H9 (cell line): ENCODE measurements around the gene ADCY1. TPM values are rescaled to one million over a fixed set of nuclear protein-coding genes. Genes with fewer than 3 reads are reported as not detected.
A peak's percentile ranks its signal among the peaks of the same experiment; 100 is the strongest.

Experiments
- DNase-seq: peaks from one replicate; pipeline ENCODE4 v3.0.0-alpha.2; 2017
- H2AFZ ChIP-seq: one replicate; pipeline ENCODE4 v1.6.1; 2013; ENCODE audit warnings: mild to moderate bottlenecking, low read length, control low read depth, moderate library complexity
- H2AK5ac ChIP-seq: 2 replicates; pipeline ENCODE4 v1.6.1; 2013; ENCODE audit warnings: low read length, control low read depth, mixed read lengths; ENCODE audit not compliant: insufficient read length
- H2BK120ac ChIP-seq: one replicate; pipeline ENCODE4 v1.6.1; 2013; ENCODE audit warnings: low read depth, mild to moderate bottlenecking, low read length, control low read depth, inconsistent platforms; ENCODE audit not compliant: poor library complexity, severe bottlenecking
- H2BK12ac ChIP-seq: 2 replicates; pipeline ENCODE4 v1.6.1; 2013; ENCODE audit warnings: low read length, control low read depth, mixed read lengths, low read depth; ENCODE audit not compliant: insufficient read length
- H2BK15ac ChIP-seq: 2 replicates; pipeline ENCODE4 v1.6.1; 2013; ENCODE audit warnings: low read depth, low read length, control low read depth
- H2BK20ac ChIP-seq: one replicate; pipeline ENCODE4 v1.6.1; 2013; ENCODE audit warnings: low read depth, mild to moderate bottlenecking, low read length, control low read depth, inconsistent platforms; ENCODE audit not compliant: poor library complexity, severe bottlenecking
- H2BK5ac ChIP-seq: 2 replicates; pipeline ENCODE4 v1.6.1; 2013; ENCODE audit warnings: low read length, control low read depth, mixed read lengths; ENCODE audit not compliant: insufficient read length
- H3K14ac ChIP-seq: 2 replicates; pipeline ENCODE4 v1.6.1; 2013; ENCODE audit warnings: low read length, control low read depth; ENCODE audit not compliant: insufficient read depth
- H3K18ac ChIP-seq: 2 replicates; pipeline ENCODE4 v1.6.1; 2013; ENCODE audit warnings: low read depth, mild to moderate bottlenecking, mixed read lengths, low read length, control low read depth; ENCODE audit not compliant: insufficient read length
- H3K23ac ChIP-seq: 2 replicates; pipeline ENCODE4 v1.6.1; 2013; ENCODE audit warnings: low read length, control low read depth, mixed read lengths, low read depth; ENCODE audit not compliant: insufficient read length
- H3K23me2 ChIP-seq: 2 replicates; pipeline ENCODE4 v1.6.1; 2013; ENCODE audit warnings: low read depth, mild to moderate bottlenecking, mixed read lengths, low read length, control low read depth; ENCODE audit not compliant: insufficient read length, poor library complexity, severe bottlenecking
- H3K27ac ChIP-seq: 2 replicates; pipeline ENCODE4 v1.5.1; 2013; ENCODE audit warnings: low read length, control low read depth, mixed read lengths, low read depth; ENCODE audit not compliant: insufficient read length
- H3K27me3 ChIP-seq: 2 replicates; pipeline ENCODE4 v1.6.1; 2013; ENCODE audit warnings: low read length, control low read depth, inconsistent platforms; ENCODE audit not compliant: insufficient read depth
- H3K4ac ChIP-seq: 2 replicates; pipeline ENCODE4 v1.6.1; 2013; ENCODE audit warnings: low read depth, mild to moderate bottlenecking, control low read depth, inconsistent platforms, low read length, moderate library complexity
- H3K4me1 ChIP-seq: 2 replicates; pipeline ENCODE4 v1.6.1; 2013; ENCODE audit warnings: low read length, control low read depth, inconsistent platforms; ENCODE audit not compliant: insufficient read depth
- H3K4me2 ChIP-seq: 2 replicates; pipeline ENCODE4 v1.6.1; 2013; ENCODE audit warnings: low read length, control low read depth, mixed read lengths; ENCODE audit not compliant: insufficient read length, insufficient read depth
- H3K56ac ChIP-seq: 2 replicates; pipeline ENCODE4 v1.6.1; 2013; ENCODE audit warnings: low read depth, mild to moderate bottlenecking, mixed read lengths, low read length, control low read depth; ENCODE audit not compliant: insufficient read length
- H3K79me1 ChIP-seq: 2 replicates; pipeline ENCODE4 v1.6.1; 2013; ENCODE audit warnings: low read depth, mild to moderate bottlenecking, moderate library complexity, low read length, control low read depth, inconsistent platforms; ENCODE audit not compliant: insufficient read depth, poor library complexity, severe bottlenecking
- H3K79me2 ChIP-seq: 2 replicates; pipeline ENCODE4 v1.6.1; 2013; ENCODE audit warnings: low read length, control low read depth, inconsistent platforms; ENCODE audit not compliant: insufficient read depth
- H3K9ac ChIP-seq: 2 replicates; pipeline ENCODE4 v1.6.1; 2013; ENCODE audit warnings: low read length, control low read depth, mixed read lengths; ENCODE audit not compliant: insufficient read length; ENCODE audit errors: extremely low read depth
- H3K9me3 ChIP-seq: one replicate; pipeline ENCODE4 v1.6.1; 2013; ENCODE audit warnings: low read depth, low read length, inconsistent platforms; ENCODE audit not compliant: control insufficient read depth
- H3T11ph ChIP-seq: one replicate; pipeline ENCODE4 v1.6.1; 2013; ENCODE audit warnings: mild to moderate bottlenecking, low read length, control low read depth, inconsistent platforms
- H4K20me1 ChIP-seq: one replicate; pipeline ENCODE4 v1.6.1; 2013; ENCODE audit not compliant: control insufficient read depth, insufficient read length, insufficient read depth
- H4K5ac ChIP-seq: 2 replicates; pipeline ENCODE4 v1.6.1; 2013; ENCODE audit warnings: low read depth, mild to moderate bottlenecking, mixed read lengths, low read length, control low read depth; ENCODE audit not compliant: insufficient read length
- H4K8ac ChIP-seq: replicated peaks from 2 replicates; pipeline ENCODE4 v1.6.1; 2013; ENCODE audit warnings: low read length, control low read depth, mixed read lengths, low read depth; ENCODE audit not compliant: insufficient read length
- H4K91ac ChIP-seq: 2 replicates; pipeline ENCODE4 v1.6.1; 2013; ENCODE audit warnings: low read depth, mild to moderate bottlenecking, moderate library complexity, mixed read lengths, low read length, control low read depth; ENCODE audit not compliant: insufficient read length
- H3K27ac Mint-ChIP-seq, 3 experiments: 2 replicates in 2 of 3; 3 replicates in 1 of 3; pipeline ENCODE4 v1.8.0; 2020 to 2021; ENCODE audit warnings: mixed read lengths in 3 of 3, mild to moderate bottlenecking in 1 of 3, moderate library complexity in 1 of 3
- H3K27me3 Mint-ChIP-seq: 2 replicates; pipeline ENCODE4 v1.8.0; 2021; ENCODE audit warnings: low read depth, mild to moderate bottlenecking, moderate library complexity, mixed read lengths
- H3K36me3 Mint-ChIP-seq, 3 experiments: 2 replicates in 2 of 3; 3 replicates in 1 of 3; pipeline ENCODE4 v1.8.0; 2020 to 2021; ENCODE audit warnings: low read depth in 3 of 3, mixed read lengths in 3 of 3; ENCODE audit not compliant: insufficient read depth in 1 of 3
- H3K4me1 Mint-ChIP-seq, 2 experiments: 2 replicates each; pipeline ENCODE4 v1.8.0; 2020; ENCODE audit warnings: mixed read lengths in 2 of 2
- H3K4me3 Mint-ChIP-seq, 2 experiments: 2 replicates in 1 of 2; 3 replicates in 1 of 2; pipeline ENCODE4 v1.8.0; 2020 to 2021; ENCODE audit warnings: mild to moderate bottlenecking in 2 of 2, mixed read lengths in 2 of 2, moderate library complexity in 1 of 2
- H3K9me3 Mint-ChIP-seq, 2 experiments: 2 replicates in 1 of 2; 3 replicates in 1 of 2; pipeline ENCODE4 v1.8.0; 2020; ENCODE audit warnings: mild to moderate bottlenecking in 2 of 2, mixed read lengths in 2 of 2, moderate library complexity in 1 of 2
- CTCF ChIP-seq: fragments of 200-600 bp; sonication (generic); conservative IDR thresholded peaks from 3 replicates; pipeline ENCODE4 v1.8.0; 2021; ENCODE audit warnings: antibody characterized with exemption, mild to moderate bottlenecking
- WGBS: extraction: QIAGEN DNeasy Blood & Tissue Kit; methylation state at CpG from one replicate; pipeline ENCODE4 v1.1.7; 2013; ENCODE audit warnings: missing lambda C conversion rate, low lambda C conversion rate, mixed read lengths; ENCODE audit not compliant: insufficient read length; ENCODE audit errors: extremely low coverage; 5-methylcytosine and 5-hydroxymethylcytosine counted together
- total RNA-seq: library from RNA; stranded (reverse); gene quantifications from 2 replicates; pipeline ENCODE4 v1.2.1, GENCODE V29; 2021

Gene ADCY1
- total RNA-seq, 1 experiment from 2014 or later, result 21.6 TPM

GRCh38 chr7:45670717-45671116, 96.5 kb downstream of the ADCY1 start:
- no peak overlapping the region for H3K27ac Mint-ChIP-seq
- no peak overlapping the region for H2BK15ac ChIP-seq
- no peak overlapping the region for H2AK5ac ChIP-seq
- no peak overlapping the region for H3K9ac ChIP-seq
- H3K79me2 ChIP-seq, result no peaks in the 10 kb centered on the region
- H3K36me3 Mint-ChIP-seq, result peaks cover 0 to 14% (median 3%) of the 10 kb centered on the region in 3 experiments; a peak in 5 of 7 replicates
- WGBS, result no CpG with 5 or more reads among the region's 6 CpGs
- H3K4me1 ChIP-seq, result no peaks in the 10 kb centered on the region
- H3K27me3 ChIP-seq, result no peaks in the 10 kb centered on the region
- H3K14ac ChIP-seq, result no peak overlapping the region
- peak; percentile 17 for DNase-seq
- no peak overlapping the region for H2BK20ac ChIP-seq
- no peak overlapping the region for H2BK5ac ChIP-seq
- peak overlapping the region; percentile 54 for H4K5ac ChIP-seq
- H3K56ac ChIP-seq, result no peak overlapping the region
- H3K23me2 ChIP-seq, result no peaks in the 10 kb centered on the region
- no peaks in the 10 kb centered on the region for H3K27me3 Mint-ChIP-seq
- no peak overlapping the region for H3K18ac ChIP-seq
- no peak overlapping the region for H2BK12ac ChIP-seq
- no peaks in the 10 kb centered on the region for H4K20me1 ChIP-seq
- no peak overlapping the region for H3T11ph ChIP-seq
- no peak overlapping the region for H3K4me3 Mint-ChIP-seq
- H3K4ac ChIP-seq, result no peak overlapping the region
- H2BK120ac ChIP-seq, result no peak overlapping the region
- no peaks in the 10 kb centered on the region for H3K4me1 Mint-ChIP-seq
- no peak for TF ChIP-seq CTCF
- H3K4me2 ChIP-seq, result no peak overlapping the region
- no peaks in the 10 kb centered on the region for H3K9me3 ChIP-seq
- no peak overlapping the region for H2AFZ ChIP-seq
- no peak overlapping the region for H4K91ac ChIP-seq
- H3K23ac ChIP-seq, result no peak overlapping the region
- H3K27ac ChIP-seq, result no peak overlapping the region
- no peaks in the 10 kb centered on the region for H3K79me1 ChIP-seq
- no peaks in the 10 kb centered on the region; a peak in 1 of 5 replicates for H3K9me3 Mint-ChIP-seq
- no peak overlapping the region for H4K8ac ChIP-seq
